H7 (cell line): ENCODE results near the gene CELF2. TPM values are rescaled to one million over a fixed set of nuclear protein-coding genes. Genes with fewer than 3 reads are reported as not detected.

ENCODE experiments used
- DNase-seq: peaks from one replicate; pipeline ENCODE4 v3.0.0; 2012
- H3K27me3 ChIP-seq: 2 replicates; pipeline ENCODE4 v1.6.0; 2011; ENCODE audit warnings: mild to moderate bottlenecking, low read length; ENCODE audit not compliant: control insufficient read depth, insufficient read depth
- H3K36me3 ChIP-seq: replicated peaks from 2 replicates; pipeline ENCODE4 v1.5.1; 2011; ENCODE audit warnings: low read length; ENCODE audit not compliant: control insufficient read depth, insufficient read depth
- H3K4me3 ChIP-seq: 2 replicates; pipeline ENCODE4 v1.5.1; 2011; ENCODE audit warnings: low read depth, mild to moderate bottlenecking, control low read depth, low read length, moderate library complexity; ENCODE audit not compliant: insufficient read depth
- total RNA-seq: library from RNA; depleted of rRNA; stranded (reverse); fragments of >200 nt; shearing (Covaris generic); gene quantifications from 2 replicates; pipeline ENCODE4 v1.2.3, GENCODE V29; 2014

CELF2 gene
- total RNA-seq, 1 experiment from 2014 or later, result 8.5 TPM

- no peak for DNase-seq
- Histone ChIP-seq H3K4me3 (no peak overlapping the region), H3K27me3 (no peaks in the 10 kb centered on the region), H3K36me3 (no peaks in the 10 kb centered on the region)
Measured at GRCh38 chr10:11305825-11306593, 288.3 kb downstream of the CELF2 start.

- DNase-seq, result no peak
- Histone ChIP-seq H3K27me3 (no peaks in the 10 kb centered on the region), H3K4me3 (no peak overlapping the region), H3K36me3 (no peaks in the 10 kb centered on the region)
Measured at GRCh38 chr10:11307004-11307403, 289.3 kb downstream of the CELF2 start.

- H3K27me3 ChIP-seq, result no peaks in the 10 kb centered on the region
Measured at GRCh38 chr10:11307937-11308336, 290.3 kb downstream of the CELF2 start.

GRCh38 chr10:11311027-11311426 lies 293.4 kb downstream of the CELF2 start:
- Histone ChIP-seq H3K27me3 (no peaks in the 10 kb centered on the region), H3K4me3 (no peak overlapping the region), H3K36me3 (no peaks in the 10 kb centered on the region)
- no peak for DNase-seq

More at GRCh38 chr10:11307937-11308336, 290.3 kb downstream of the CELF2 start:
- Histone ChIP-seq H3K4me3 (no peak overlapping the region), H3K36me3 (no peaks in the 10 kb centered on the region)
- DNase-seq, result no peak

GRCh38 chr10:11313463-11313862 lies 295.8 kb downstream of the CELF2 start:
- Histone ChIP-seq H3K4me3 (no peak overlapping the region), H3K27me3 (no peaks in the 10 kb centered on the region), H3K36me3 (no peaks in the 10 kb centered on the region)
- no peak for DNase-seq

GRCh38 chr10:11317936-11318670 lies 300.4 kb downstream of the CELF2 start:
- no peak overlapping the region for H3K4me3 ChIP-seq
- H3K36me3 ChIP-seq, result peaks cover 2% of the 10 kb centered on the region
- DNase-seq, result no peak
- no peaks in the 10 kb centered on the region for H3K27me3 ChIP-seq

GRCh38 chr10:11318826-11319598 lies 301.3 kb downstream of the CELF2 start:
- no peaks in the 10 kb centered on the region for H3K27me3 ChIP-seq
- H3K36me3 ChIP-seq, result peaks cover 2% of the 10 kb centered on the region
- no peak overlapping the region for H3K4me3 ChIP-seq
- no peak for DNase-seq

GRCh38 chr10:11319990-11320602 lies 302.4 kb downstream of the CELF2 start:
- Histone ChIP-seq H3K27me3 (no peaks in the 10 kb centered on the region), H3K36me3 (peaks cover 2% of the 10 kb centered on the region), H3K4me3 (no peak overlapping the region)
- no peak for DNase-seq

GRCh38 chr10:11320809-11321520 lies 303.3 kb downstream of the CELF2 start:
- Histone ChIP-seq H3K4me3 (no peak overlapping the region), H3K27me3 (no peaks in the 10 kb centered on the region), H3K36me3 (peaks cover 2% of the 10 kb centered on the region)
- DNase-seq, result no peak

- Histone ChIP-seq H3K36me3 (peaks cover 2% of the 10 kb centered on the region), H3K4me3 (no peak overlapping the region), H3K27me3 (no peaks in the 10 kb centered on the region)
- no peak for DNase-seq
Measured at GRCh38 chr10:11322698-11323097, 305.0 kb downstream of the CELF2 start.

GRCh38 chr10:11324761-11325321 lies 307.2 kb downstream of the CELF2 start:
- no peak overlapping the region for H3K4me3 ChIP-seq
- no peak for DNase-seq
- H3K36me3 ChIP-seq, result peaks cover 2% of the 10 kb centered on the region
- H3K27me3 ChIP-seq, result no peaks in the 10 kb centered on the region

- Histone ChIP-seq H3K27me3 (no peaks in the 10 kb centered on the region), H3K36me3 (peaks cover 2% of the 10 kb centered on the region), H3K4me3 (no peak overlapping the region)
- DNase-seq, result no peak
Measured at GRCh38 chr10:11325817-11326216, 308.1 kb downstream of the CELF2 start.

GRCh38 chr10:11326241-11326640 lies 308.6 kb downstream of the CELF2 start:
- no peaks in the 10 kb centered on the region for H3K27me3 ChIP-seq
- no peak overlapping the region for H3K4me3 ChIP-seq
- peaks cover 2% of the 10 kb centered on the region for H3K36me3 ChIP-seq
- DNase-seq, result no peak
